K562 (cell line): ENCODE measurements around the gene CTSZ. TPM values are rescaled to one million over a fixed set of nuclear protein-coding genes. Genes with fewer than 3 reads are reported as not detected.

Experiments used
- ATAC-seq: fragments of 200-7000 bp; cut with Tn5 transposase; 3 replicates; pipeline ENCODE4 v1.9.1; 2020; ENCODE audit warnings: moderate library complexity
- BruUV-seq: library from RNA; stranded (reverse); fragments of 400-500 nt; replicated peaks from 2 replicates; lab custom pipeline; 2021; lab: Mats Ljungman, UMichigan
- CTCF ChIA-PET: fragments of 300-600 bp; formaldehyde crosslinking; extraction: SDS; loops from one replicate; lab custom pipeline; 2021; ENCODE audit warnings: low intra/inter-chr PET ratio; lab: Yijun Ruan, JAX
- POLR2A ChIA-PET: fragments of 300-600, 350-650 bp; sonication (Branson Sonifier 250); formaldehyde crosslinking; extraction: SDS; loops from one replicate; lab custom pipeline; 2021; ENCODE audit warnings: antibody characterized with exemption, inconsistent platforms; lab: Yijun Ruan, JAX
- DNase-seq, 4 experiments: peaks; one replicate each; pipeline versions ENCODE4 v3.0.0 to v3.0.0-alpha.2; 2011 to 2018; ENCODE audit warnings: low spot score in 3 of 4, mixed read lengths in 3 of 4; ENCODE audit errors: extremely low read depth in 1 of 4
- FAIRE-seq: peaks from 2 replicates; lab custom pipeline; 2011; peaks lifted over from hg19 to GRCh38; lab: Jason Lieb, UNC
- H2AFZ ChIP-seq: 2 replicates; pipeline ENCODE4 v1.6.0; 2011; ENCODE audit warnings: low read depth, low read length, control low read depth, inconsistent platforms
- H3K27ac ChIP-seq: fragments of 200-600 bp; 3 replicates; pipeline ENCODE4 v1.8.0; 2011; ENCODE audit warnings: low read depth, mild to moderate bottlenecking, control low read depth, inconsistent platforms, low read length, moderate library complexity, mixed read lengths; ENCODE audit errors: extremely low read depth
- H3K27me3 ChIP-seq, 2 experiments: fragments of 300-600 bp in 1 of 2; 2 replicates in 1 of 2; 3 replicates in 1 of 2; pipeline versions ENCODE4 v1.6.0 to v1.8.0; 2011; ENCODE audit warnings: inconsistent platforms in 2 of 2, low read length in 2 of 2, mild to moderate bottlenecking in 1 of 2, mixed read lengths in 1 of 2, moderate library complexity in 1 of 2; ENCODE audit not compliant: control insufficient read depth in 2 of 2, insufficient read depth in 2 of 2
- H3K36me3 ChIP-seq: fragments of 300-600 bp; 3 replicates; pipeline ENCODE4 v1.8.0; 2011; ENCODE audit warnings: mild to moderate bottlenecking, low read length, inconsistent platforms; ENCODE audit not compliant: control insufficient read depth, insufficient read depth
- H3K4me1 ChIP-seq, 2 experiments: fragments of 200-600 bp in 1 of 2; replicated peaks in 1 of 2; 2 replicates in 1 of 2; 3 replicates in 1 of 2; pipeline versions ENCODE4 v1.5.1 to v1.8.0; 2011; ENCODE audit warnings: inconsistent platforms in 2 of 2, low read length in 2 of 2, mild to moderate bottlenecking in 1 of 2, mixed read lengths in 1 of 2, moderate library complexity in 1 of 2; ENCODE audit not compliant: control insufficient read depth in 2 of 2, insufficient read depth in 2 of 2
- H3K4me2 ChIP-seq: 2 replicates; pipeline ENCODE4 v1.6.1; 2011; ENCODE audit warnings: low read length, control low read depth, inconsistent platforms, mixed read lengths; ENCODE audit not compliant: insufficient read depth
- H3K4me3 ChIP-seq: fragments of 200-600 bp; sonication (generic), shearing (Covaris generic); 2 replicates; pipeline ENCODE4 v1.5.1; 2016; ENCODE audit warnings: control low read depth, inconsistent platforms
- H3K79me2 ChIP-seq: fragments of 200-600 bp; 3 replicates; pipeline ENCODE4 v1.8.0; 2011; ENCODE audit warnings: low read length, inconsistent platforms; ENCODE audit not compliant: control insufficient read depth, insufficient read depth
- H3K9ac ChIP-seq, 2 experiments: 2 replicates each; pipeline versions ENCODE4 v1.6.0 to v1.6.1; 2011; ENCODE audit warnings: low read depth in 2 of 2, low read length in 2 of 2, control low read depth in 1 of 2, inconsistent platforms in 1 of 2, mild to moderate bottlenecking in 1 of 2, mixed read lengths in 1 of 2; ENCODE audit not compliant: insufficient read depth in 1 of 2
- H3K9me1 ChIP-seq: one replicate; pipeline ENCODE4 v1.6.0; 2011; ENCODE audit warnings: inconsistent platforms, mild to moderate bottlenecking, low read length, moderate library complexity; ENCODE audit not compliant: control insufficient read depth, insufficient read depth
- H3K9me3 ChIP-seq: replicated peaks from 2 replicates; pipeline ENCODE4 v1.5.1; 2011; ENCODE audit warnings: low read depth, low read length, inconsistent platforms; ENCODE audit not compliant: control insufficient read depth, insufficient read depth
- H4K20me1 ChIP-seq: replicated peaks from 2 replicates; pipeline ENCODE4 v1.6.1; 2011; ENCODE audit warnings: low read length, inconsistent platforms, mixed read lengths; ENCODE audit not compliant: control insufficient read depth, insufficient read depth
- CEBPG ChIP-seq, 3 experiments: fragments of 200-800 bp in 1 of 3; sonication (Bioruptor generic) in 1 of 3; sonication (generic) in 1 of 3; formaldehyde crosslinking in 1 of 3; IDR thresholded peaks in 2 of 3; conservative IDR thresholded peaks in 1 of 3; 2 replicates each; pipeline versions ENCODE4 v1.6.1 to v1.8.0; 2016 to 2022; ENCODE audit warnings: missing compliant biosample characterization in 2 of 3, missing genetic modification characterization in 2 of 3, mild to moderate bottlenecking in 1 of 3, missing genetic modification reagents in 1 of 3
- CTBP1 ChIP-seq: fragments of 450-650 bp; IDR thresholded peaks from 2 replicates; pipeline ENCODE4 v1.6.1; 2016; ENCODE audit warnings: borderline replicate concordance
- EP400 ChIP-seq: fragments of 450-650 bp; IDR thresholded peaks from 2 replicates; pipeline ENCODE4 v1.6.1; 2017; ENCODE audit warnings: antibody characterized with exemption, mild to moderate bottlenecking, moderate library complexity
- JUN ChIP-seq, 2 experiments: sonication (generic) in 1 of 2; formaldehyde crosslinking in 1 of 2; IDR thresholded peaks; 2 replicates each; pipeline versions ENCODE4 v1.6.1 to v1.8.0; 2012 to 2022; ENCODE audit warnings: borderline replicate concordance in 2 of 2, mild to moderate bottlenecking in 2 of 2, improper control_type of control experiment in 1 of 2, low read depth in 1 of 2, low read length in 1 of 2, missing genetic modification reagents in 1 of 2
- JUNB ChIP-seq: fragments of 450-650 bp; formaldehyde crosslinking; conservative IDR thresholded peaks from 2 replicates; pipeline ENCODE4 v1.4.0; 2020; ENCODE audit warnings: mild to moderate bottlenecking
- KAT2B ChIP-seq: IDR thresholded peaks from one replicate; pipeline ENCODE4 v1.6.1; 2012; ENCODE audit warnings: low read depth, mild to moderate bottlenecking, control low read depth, inconsistent platforms, low read length, moderate library complexity
- KLF10 ChIP-seq: fragments of 250-450 bp; sonication (Bioruptor Pico); IDR thresholded peaks from 2 replicates; pipeline ENCODE4 v1.6.1; 2021; ENCODE audit warnings: matching md5 sums
- NFATC3 ChIP-seq: fragments of 450-650 bp; IDR thresholded peaks from 2 replicates; pipeline ENCODE4 v1.6.1; 2017; ENCODE audit warnings: mild to moderate bottlenecking
- SPI1 ChIP-seq: IDR thresholded peaks from 2 replicates; pipeline ENCODE4 v1.6.1; 2011; ENCODE audit warnings: low read depth, low read length, control low read depth, borderline replicate concordance
- USF2 ChIP-seq: sonication (generic); formaldehyde crosslinking; IDR thresholded peaks from 2 replicates; pipeline ENCODE4 v1.5.0; 2020; ENCODE audit warnings: missing genetic modification reagents
- ZNF561 ChIP-seq: fragments of 450-650 bp; formaldehyde crosslinking; conservative IDR thresholded peaks from 2 replicates; pipeline ENCODE4 v1.4.0; 2020; ENCODE audit warnings: mild to moderate bottlenecking, moderate library complexity
- ZNF79 ChIP-seq: fragments of 250-450 bp; sonication (Bioruptor Pico); IDR thresholded peaks from 2 replicates; pipeline ENCODE4 v1.4.0; 2020; ENCODE audit warnings: low read depth, mild to moderate bottlenecking, moderate library complexity
- WGBS: fragments of 100-300 bp; shearing (Covaris generic); methylation state at CpG from one replicate; pipeline ENCODE4 v1.1.6; 2016; ENCODE audit warnings: low coverage, mixed read lengths; ENCODE audit not compliant: insufficient coverage; ENCODE audit errors: missing lambda C conversion rate; 5-methylcytosine and 5-hydroxymethylcytosine counted together
- in situ Hi-C: fragments of 300-500 bp; cut with MboI; formaldehyde crosslinking; loops from 4 replicates; pipeline ENCODE4 v1.15.0; 2018; ENCODE audit warnings: inconsistent platforms, mixed read lengths
- intact Hi-C: fragments of 100-400 bp; cut with micrococcal nuclease; formaldehyde crosslinking; loops from 2 replicates; pipeline ENCODE4 v1.14.2; 2022
- polyA plus RNA-seq, 8 experiments: library from polyadenylated mRNA; depleted of rRNA in 4 of 8; stranded (reverse) in 5 of 8; unstranded in 3 of 8; fragments of >200 nt; fragmentation: Nextera tagmentation in 2 of 8; fragmentation: Illumina TruSeq in 1 of 8; extraction: Ambion mirVana in 2 of 8; extraction: Trizol in 1 of 8; gene quantifications; 2 replicates each; pipeline versions ENCODE4 v1.2.1 to v1.2.3, GENCODE V29; 2011 to 2014; ENCODE audit warnings: inconsistent platforms in 1 of 8, missing spikeins in 1 of 8
- total RNA-seq, 7 experiments: library from RNA; depleted of rRNA in 6 of 7; stranded (reverse); fragments of >200 nt in 6 of 7; fragmentation: Illumina TruSeq in 2 of 7; extraction: Trizol in 2 of 7; gene quantifications; 2 replicates each; pipeline versions ENCODE4 v1.2.1 to v1.2.3, GENCODE V29; 2011 to 2021; ENCODE audit warnings: low replicate concordance in 1 of 7
- TF ChIP-seq, protein P1 (sequence below): fragments of 450-650 bp; IDR thresholded peaks from 2 replicates; pipeline ENCODE4 v1.6.1; 2017; ENCODE audit warnings: antibody characterized with exemption, mild to moderate bottlenecking

CTSZ gene
- total and polyA plus RNA-seq, 9 of the 15 experiments (the other 6 are each of a cell fraction or from before 2014, with no cell fraction given): 1.6 to 143 (median 82.8) TPM

GRCh38 chr20:59039233-59039632 lies 32.2 kb upstream of the CTSZ start (continued):
- TF ChIP-seq, protein P1, sequence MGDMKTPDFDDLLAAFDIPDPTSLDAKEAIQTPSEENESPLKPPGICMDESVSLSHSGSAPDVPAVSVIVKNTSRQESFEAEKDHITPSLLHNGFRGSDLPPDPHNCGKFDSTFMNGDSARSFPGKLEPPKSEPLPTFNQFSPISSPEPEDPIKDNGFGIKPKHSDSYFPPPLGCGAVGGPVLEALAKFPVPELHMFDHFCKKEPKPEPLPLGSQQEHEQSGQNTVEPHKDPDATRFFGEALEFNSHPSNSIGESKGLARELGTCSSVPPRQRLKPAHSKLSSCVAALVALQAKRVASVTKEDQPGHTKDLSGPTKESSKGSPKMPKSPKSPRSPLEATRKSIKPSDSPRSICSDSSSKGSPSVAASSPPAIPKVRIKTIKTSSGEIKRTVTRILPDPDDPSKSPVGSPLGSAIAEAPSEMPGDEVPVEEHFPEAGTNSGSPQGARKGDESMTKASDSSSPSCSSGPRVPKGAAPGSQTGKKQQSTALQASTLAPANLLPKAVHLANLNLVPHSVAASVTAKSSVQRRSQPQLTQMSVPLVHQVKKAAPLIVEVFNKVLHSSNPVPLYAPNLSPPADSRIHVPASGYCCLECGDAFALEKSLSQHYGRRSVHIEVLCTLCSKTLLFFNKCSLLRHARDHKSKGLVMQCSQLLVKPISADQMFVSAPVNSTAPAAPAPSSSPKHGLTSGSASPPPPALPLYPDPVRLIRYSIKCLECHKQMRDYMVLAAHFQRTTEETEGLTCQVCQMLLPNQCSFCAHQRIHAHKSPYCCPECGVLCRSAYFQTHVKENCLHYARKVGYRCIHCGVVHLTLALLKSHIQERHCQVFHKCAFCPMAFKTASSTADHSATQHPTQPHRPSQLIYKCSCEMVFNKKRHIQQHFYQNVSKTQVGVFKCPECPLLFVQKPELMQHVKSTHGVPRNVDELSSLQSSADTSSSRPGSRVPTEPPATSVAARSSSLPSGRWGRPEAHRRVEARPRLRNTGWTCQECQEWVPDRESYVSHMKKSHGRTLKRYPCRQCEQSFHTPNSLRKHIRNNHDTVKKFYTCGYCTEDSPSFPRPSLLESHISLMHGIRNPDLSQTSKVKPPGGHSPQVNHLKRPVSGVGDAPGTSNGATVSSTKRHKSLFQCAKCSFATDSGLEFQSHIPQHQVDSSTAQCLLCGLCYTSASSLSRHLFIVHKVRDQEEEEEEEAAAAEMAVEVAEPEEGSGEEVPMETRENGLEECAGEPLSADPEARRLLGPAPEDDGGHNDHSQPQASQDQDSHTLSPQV: 0 out of 2 replicates have a peak, but pooled peaks have one; percentile 40
- TF ChIP-seq EP400 (0 out of 2 replicates have a peak, but pooled peaks have one; percentile 32), ZNF79 (CRISPR knock-in tag) (no peak), KAT2B (no peak), CEBPG (CRISPR knock-in tag; IDR thresholded peaks at IDR 0.05) (no peak; the same call in 1 of the 2 replicates), CEBPG (tag; conservative IDR thresholded peaks at IDR 0.05 in 1 of 2, IDR thresholded peaks at IDR 0.05 in 1 of 2) (peak; percentile 59 to 71)

DNA sequence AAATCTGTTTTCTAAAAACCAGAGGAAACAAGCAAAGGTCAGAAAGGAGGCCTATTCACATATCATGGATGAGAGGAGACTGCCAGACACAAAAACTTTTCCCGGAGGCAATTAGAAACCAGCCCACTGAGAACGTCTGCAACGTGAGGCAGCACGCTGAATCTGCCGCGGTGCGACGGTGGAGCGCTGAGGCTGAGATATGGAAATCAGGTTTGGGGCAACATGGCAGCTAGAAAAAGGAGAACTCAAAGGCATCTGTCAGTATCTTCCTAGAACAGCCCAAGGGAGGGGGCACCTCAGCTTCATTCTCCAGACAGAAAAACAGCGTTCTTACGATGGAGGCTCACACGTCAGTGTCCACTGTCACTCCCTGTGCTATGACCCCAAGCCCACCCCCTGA lies 30.3 kb upstream of the CTSZ start:
- DNase-seq (no peak), FAIRE-seq (no peak), ATAC-seq (no peak)
- Histone ChIP-seq H3K9me1 (peaks cover 4% of the 10 kb centered on the region), H3K4me2 (no peak overlapping the region), H3K27ac (no peak overlapping the region), H3K27me3 (no peaks in the 10 kb centered on the region), H2AFZ (no peak overlapping the region), H3K4me3 (no peak overlapping the region), H3K9me3 (no peaks in the 10 kb centered on the region), H3K36me3 (peaks cover 84% of the 10 kb centered on the region), H3K4me1 (peaks cover 9 to 15% of the 10 kb centered on the region in 2 experiments; a peak in 4 of 5 replicates), H3K9ac (0 out of 4 replicates have a peak overlapping the region, but pooled peaks of 1 of the 2 experiments have one; percentile 15), H3K79me2 (peaks cover 72% of the 10 kb centered on the region), H4K20me1 (peaks cover 5% of the 10 kb centered on the region)
- no TSS peak for BruUV-seq
- in situ Hi-C loops (no loop called here), intact Hi-C loops (no loop called here)
- 80% methylated on average over 12 of the region's 12 CpGs for WGBS
- TF ChIP-seq ZNF561 (CRISPR knock-in tag): no peak
- no peak for TF ChIP-seq KLF10 (CRISPR knock-in tag)
- no peak for TF ChIP-seq JUNB (CRISPR knock-in tag)
- no peak for TF ChIP-seq CTBP1
- TF ChIP-seq JUN (IDR thresholded peaks at IDR 0.05; ENCODE audit: borderline replicate concordance, low read depth, low read length): no peak
- no peak for TF ChIP-seq JUN (CRISPR knock-in tag; IDR thresholded peaks at IDR 0.05; ENCODE audit: borderline replicate concordance)
- no peak for TF ChIP-seq USF2 (CRISPR knock-in tag)
- peak; percentile 34; the same call in 1 of the 2 replicates for TF ChIP-seq SPI1
- no peak for TF ChIP-seq NFATC3
- ChIA-PET POLR2A (no interaction called here), CTCF (no interaction called here)
